ENCODE data around the gene HIPK2. TPM values are rescaled to one million over a fixed set of nuclear protein-coding genes. Genes with fewer than 3 reads are reported as not detected.

The HIPK2 gene
- total RNA-seq, 1 donor from 2014 or later, result 27.6 TPM

- intact Hi-C loops (cut with micrococcal nuclease), result no loop called here
- Mint-ChIP-seq H3K27me3 (ENCODE audit: low read depth) (peaks cover 2% of the 10 kb centered on the region), H3K36me3 (ENCODE audit: low read depth) (no peaks in the 10 kb centered on the region), H3K9me3 (peaks cover 15% of the 10 kb centered on the region), H3K4me3 (ENCODE audit: low read depth) (no peak overlapping the region), H3K4me1 (ENCODE audit: low read depth) (peaks cover 2% of the 10 kb centered on the region), H3K27ac (no peak overlapping the region)
- DNase-seq (ENCODE audit: low spot score), result no peak
Observed at GRCh38 chr7:139808427-139808826, 30.6 kb upstream of the HIPK2 start.

- H3K4me3 Mint-ChIP-seq (ENCODE audit: low read depth), result no peak overlapping the region
- peaks cover 24% of the 10 kb centered on the region for H3K9me3 Mint-ChIP-seq
- no peak for DNase-seq (ENCODE audit: low spot score)
- H3K36me3 Mint-ChIP-seq (ENCODE audit: low read depth), result no peaks in the 10 kb centered on the region
- H3K27ac Mint-ChIP-seq, result no peak overlapping the region
- peaks cover 2% of the 10 kb centered on the region for H3K4me1 Mint-ChIP-seq (ENCODE audit: low read depth)
- peaks cover 2% of the 10 kb centered on the region for H3K27me3 Mint-ChIP-seq (ENCODE audit: low read depth)
- intact Hi-C loops (cut with micrococcal nuclease), result no loop called here
Observed at GRCh38 chr7:139807009-139807408, 29.2 kb upstream of the HIPK2 start.

DNA sequence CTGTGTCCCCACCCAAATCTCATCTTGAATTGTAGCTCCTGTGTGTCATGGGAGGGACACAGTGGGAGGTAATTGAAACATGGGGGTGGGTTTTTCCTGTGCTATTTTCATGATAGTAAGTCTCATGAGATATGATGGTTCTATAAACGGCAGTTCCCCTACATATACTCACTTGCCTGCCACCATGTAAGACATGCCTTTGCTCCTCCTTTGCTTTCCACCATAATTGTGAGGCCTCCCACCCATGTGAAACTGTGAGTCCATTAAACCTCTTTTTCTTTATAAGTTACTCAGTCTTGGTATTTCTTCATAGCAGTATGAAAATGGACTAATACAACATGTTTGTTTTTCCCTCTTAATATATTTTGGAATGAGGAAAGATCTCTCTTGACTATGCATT is 26.8 kb upstream of the HIPK2 start:
- no peak overlapping the region for H3K4me3 Mint-ChIP-seq (ENCODE audit: low read depth)
- peaks cover 2% of the 10 kb centered on the region for H3K27me3 Mint-ChIP-seq (ENCODE audit: low read depth)
- DNase-seq (ENCODE audit: low spot score), result no peak
- H3K27ac Mint-ChIP-seq, result no peak overlapping the region
- peaks cover 3% of the 10 kb centered on the region for H3K4me1 Mint-ChIP-seq (ENCODE audit: low read depth)
- H3K9me3 Mint-ChIP-seq, result peaks cover 24% of the 10 kb centered on the region
- intact Hi-C loops (cut with micrococcal nuclease), result no loop called here
- no peaks in the 10 kb centered on the region for H3K36me3 Mint-ChIP-seq (ENCODE audit: low read depth)

DNA sequence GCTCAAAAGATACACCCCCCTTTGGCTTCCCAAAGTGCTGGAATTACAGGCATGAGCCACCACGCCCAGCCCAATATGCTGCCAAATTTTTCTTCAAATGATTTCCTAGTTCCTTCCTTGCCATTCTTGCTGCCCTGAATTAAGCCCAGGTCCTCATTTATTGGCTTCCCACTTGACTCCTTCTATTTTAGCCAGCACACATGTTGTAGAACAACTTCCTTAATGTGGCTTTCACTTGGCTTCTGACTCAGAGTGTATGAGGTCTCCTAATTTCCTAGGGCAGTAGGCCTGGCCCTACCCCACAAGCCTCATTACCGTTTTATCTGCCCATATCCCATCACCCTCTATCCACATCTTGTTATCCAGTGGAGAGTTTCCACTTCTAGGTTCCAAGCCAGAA is 21.8 kb upstream of the HIPK2 start:
- DNase-seq (ENCODE audit: low spot score), result no peak
- peaks cover 13% of the 10 kb centered on the region for H3K4me1 Mint-ChIP-seq (ENCODE audit: low read depth)
- no peaks in the 10 kb centered on the region for H3K36me3 Mint-ChIP-seq (ENCODE audit: low read depth)
- intact Hi-C loops (cut with micrococcal nuclease), result no loop called here
- H3K9me3 Mint-ChIP-seq, result peaks cover 19% of the 10 kb centered on the region
- no peak overlapping the region for H3K4me3 Mint-ChIP-seq (ENCODE audit: low read depth)
- H3K27me3 Mint-ChIP-seq (ENCODE audit: low read depth), result no peaks in the 10 kb centered on the region
- no peak overlapping the region for H3K27ac Mint-ChIP-seq

GRCh38 chr7:139798892-139799291 is 21.1 kb upstream of the HIPK2 start:
- intact Hi-C loops (cut with micrococcal nuclease), result no loop called here
- no peak overlapping the region for H3K4me3 Mint-ChIP-seq (ENCODE audit: low read depth)
- H3K36me3 Mint-ChIP-seq (ENCODE audit: low read depth), result no peaks in the 10 kb centered on the region
- peaks cover 13% of the 10 kb centered on the region for H3K4me1 Mint-ChIP-seq (ENCODE audit: low read depth)
- peaks cover 14% of the 10 kb centered on the region for H3K9me3 Mint-ChIP-seq
- no peaks in the 10 kb centered on the region for H3K27me3 Mint-ChIP-seq (ENCODE audit: low read depth)
- no peak for DNase-seq (ENCODE audit: low spot score)
- H3K27ac Mint-ChIP-seq, result no peak overlapping the region

DNA sequence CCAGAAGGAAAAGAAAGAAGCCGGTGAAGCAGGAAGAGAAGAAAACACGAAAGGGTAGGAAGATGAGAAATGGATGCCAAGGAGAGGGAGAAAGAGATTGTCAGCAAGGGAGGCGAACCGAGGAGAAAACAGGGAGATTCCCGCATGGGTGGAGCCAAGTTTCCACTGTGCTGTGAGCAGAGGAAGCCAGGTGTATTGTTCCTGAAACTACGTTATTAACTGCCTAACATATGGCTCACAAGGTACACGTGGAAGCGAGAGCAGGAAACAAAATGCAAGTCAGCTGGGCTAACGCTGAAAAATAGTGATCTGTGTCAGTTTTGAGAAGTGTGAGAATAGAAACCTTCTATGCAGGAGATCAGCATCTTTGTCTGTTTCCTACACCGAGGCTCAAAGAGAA is 20.4 kb upstream of the HIPK2 start:
- Mint-ChIP-seq H3K27me3 (ENCODE audit: low read depth) (no peaks in the 10 kb centered on the region), H3K4me1 (ENCODE audit: low read depth) (peaks cover 13% of the 10 kb centered on the region), H3K9me3 (peaks cover 13% of the 10 kb centered on the region), H3K36me3 (ENCODE audit: low read depth) (no peaks in the 10 kb centered on the region), H3K27ac (peak overlapping the region; percentile 5), H3K4me3 (ENCODE audit: low read depth) (no peak overlapping the region)
- intact Hi-C loops (cut with micrococcal nuclease), result no loop called here
- DNase-seq (ENCODE audit: low spot score), result no peak

DNA sequence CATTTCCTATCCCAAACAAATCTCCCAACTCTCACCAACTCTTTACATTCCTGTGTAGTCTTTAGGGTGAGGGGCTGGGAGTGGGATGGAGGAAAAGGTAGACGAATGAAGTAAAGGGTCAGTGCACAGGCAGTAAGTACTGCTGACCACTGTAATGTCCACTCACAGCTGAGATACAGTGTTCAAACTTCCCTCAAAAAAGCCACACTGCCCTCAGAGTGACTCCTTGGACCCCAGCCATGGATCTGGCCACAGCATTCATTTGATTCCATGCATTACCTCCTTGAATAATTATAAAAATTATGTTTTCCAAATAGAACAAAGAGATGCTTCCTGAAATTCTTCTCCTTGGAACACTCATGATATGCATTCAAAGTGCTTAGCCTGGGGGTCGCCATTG is 19.8 kb upstream of the HIPK2 start:
- H3K27me3 Mint-ChIP-seq (ENCODE audit: low read depth), result no peaks in the 10 kb centered on the region

GRCh38 chr7:139791316-139791715 is 13.5 kb upstream of the HIPK2 start:
- Mint-ChIP-seq H3K9me3 (peaks cover 5% of the 10 kb centered on the region), H3K36me3 (ENCODE audit: low read depth) (no peaks in the 10 kb centered on the region), H3K4me1 (ENCODE audit: low read depth) (no peaks in the 10 kb centered on the region), H3K4me3 (ENCODE audit: low read depth) (no peak overlapping the region), H3K27ac (no peak overlapping the region), H3K27me3 (ENCODE audit: low read depth) (peaks cover 4% of the 10 kb centered on the region)
- DNase-seq (ENCODE audit: low spot score), result no peak
- intact Hi-C loops (cut with micrococcal nuclease), result no loop called here

More for the DNA sequence above, 19.8 kb upstream of the HIPK2 start:
- H3K27ac Mint-ChIP-seq, result no peak overlapping the region
- no peak overlapping the region for H3K4me3 Mint-ChIP-seq (ENCODE audit: low read depth)
- H3K4me1 Mint-ChIP-seq (ENCODE audit: low read depth), result peaks cover 13% of the 10 kb centered on the region
- no peak for DNase-seq (ENCODE audit: low spot score)
- H3K36me3 Mint-ChIP-seq (ENCODE audit: low read depth), result no peaks in the 10 kb centered on the region
- intact Hi-C loops (cut with micrococcal nuclease), result no loop called here
- H3K9me3 Mint-ChIP-seq, result peaks cover 7% of the 10 kb centered on the region

DNA sequence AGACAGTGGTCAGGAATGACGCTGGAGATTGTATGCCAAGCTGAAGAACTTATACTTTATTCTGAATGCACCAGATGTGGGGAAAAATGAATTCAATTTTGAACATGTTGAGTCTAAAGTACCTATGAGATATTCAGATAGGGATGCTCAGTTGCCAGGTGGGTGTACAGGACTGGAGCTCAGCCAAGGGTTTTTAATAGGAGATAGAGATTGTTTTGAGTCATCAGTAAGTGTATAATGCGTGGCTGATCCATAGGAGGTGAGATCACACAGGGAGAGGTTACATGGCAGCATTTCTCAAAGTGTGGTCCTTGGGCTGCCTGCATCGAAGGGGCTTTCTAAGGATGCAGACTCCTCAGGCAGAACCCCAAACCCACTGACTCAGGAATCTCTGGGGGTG is 6.8 kb upstream of the HIPK2 start:
- intact Hi-C loops (cut with micrococcal nuclease), result no loop called here
- Mint-ChIP-seq H3K4me1 (ENCODE audit: low read depth) (peaks cover 4% of the 10 kb centered on the region), H3K9me3 (no peaks in the 10 kb centered on the region), H3K36me3 (ENCODE audit: low read depth) (no peaks in the 10 kb centered on the region), H3K27ac (no peak overlapping the region), H3K27me3 (ENCODE audit: low read depth) (peaks cover 14% of the 10 kb centered on the region), H3K4me3 (ENCODE audit: low read depth) (no peak overlapping the region)
- no peak for DNase-seq (ENCODE audit: low spot score)

- intact Hi-C loops (cut with micrococcal nuclease), result no loop called here
- H3K4me1 Mint-ChIP-seq (ENCODE audit: low read depth), result peaks cover 10% of the 10 kb centered on the region
- H3K27me3 Mint-ChIP-seq (ENCODE audit: low read depth), result peaks cover 21% of the 10 kb centered on the region
- H3K36me3 Mint-ChIP-seq (ENCODE audit: low read depth), result no peaks in the 10 kb centered on the region
- DNase-seq (ENCODE audit: low spot score), result no peak
- H3K4me3 Mint-ChIP-seq (ENCODE audit: low read depth), result no peak overlapping the region
- no peak overlapping the region for H3K27ac Mint-ChIP-seq
- no peaks in the 10 kb centered on the region for H3K9me3 Mint-ChIP-seq
Observed at GRCh38 chr7:139783647-139784385, 6.0 kb upstream of the HIPK2 start.

DNA sequence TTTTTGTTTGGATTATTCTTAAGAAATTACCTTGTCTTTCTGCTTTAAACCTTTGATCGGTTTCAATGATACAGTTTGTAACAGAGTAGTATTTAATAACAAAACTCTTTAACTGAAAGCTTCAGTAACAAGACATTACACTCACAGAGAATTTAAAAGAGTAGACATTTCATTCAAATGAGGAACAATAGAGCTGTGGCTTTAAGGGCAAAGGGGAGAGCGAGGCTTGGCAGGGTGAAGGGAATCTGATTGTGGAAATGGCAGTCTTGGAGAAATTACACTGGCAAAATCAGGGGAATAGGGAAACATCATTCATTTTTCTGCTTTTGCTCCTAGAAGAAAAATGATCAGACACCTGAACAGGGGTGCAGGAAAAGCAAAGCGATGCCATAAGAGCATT is 5.1 kb upstream of the HIPK2 start:
- H3K9me3 Mint-ChIP-seq, result no peaks in the 10 kb centered on the region
- DNase-seq (ENCODE audit: low spot score), result no peak
- H3K36me3 Mint-ChIP-seq (ENCODE audit: low read depth), result no peaks in the 10 kb centered on the region
- no peak overlapping the region for H3K4me3 Mint-ChIP-seq (ENCODE audit: low read depth)
- no peak overlapping the region for H3K27ac Mint-ChIP-seq
- intact Hi-C loops (cut with micrococcal nuclease), result no loop called here
- H3K4me1 Mint-ChIP-seq (ENCODE audit: low read depth), result peaks cover 13% of the 10 kb centered on the region
- H3K27me3 Mint-ChIP-seq (ENCODE audit: low read depth), result peaks cover 23% of the 10 kb centered on the region

GRCh38 chr7:139777133-139777891 is 486 bp downstream of the HIPK2 start:
- H3K4me3 Mint-ChIP-seq (ENCODE audit: low read depth), result peak overlapping the region; percentile 95
- intact Hi-C loops (cut with micrococcal nuclease), result loop anchor here (2.0 to 5.0 kb wide), 2 partner anchors 225 to 435 kb away; no protein-coding TSS in a partner anchor
- H3K27ac Mint-ChIP-seq, result peak overlapping the region; percentile 94
- peak; percentile 15 for DNase-seq (ENCODE audit: low spot score)
- peaks cover 19% of the 10 kb centered on the region for H3K27me3 Mint-ChIP-seq (ENCODE audit: low read depth)
- no peaks in the 10 kb centered on the region for H3K9me3 Mint-ChIP-seq
- peaks cover 50% of the 10 kb centered on the region for H3K4me1 Mint-ChIP-seq (ENCODE audit: low read depth)
- H3K36me3 Mint-ChIP-seq (ENCODE audit: low read depth), result peaks cover 11% of the 10 kb centered on the region

- Mint-ChIP-seq H3K27ac (peak overlapping the region; percentile 94), H3K36me3 (ENCODE audit: low read depth) (peaks cover 16% of the 10 kb centered on the region), H3K9me3 (no peaks in the 10 kb centered on the region), H3K27me3 (ENCODE audit: low read depth) (peaks cover 17% of the 10 kb centered on the region), H3K4me3 (ENCODE audit: low read depth) (peak overlapping the region; percentile 95), H3K4me1 (ENCODE audit: low read depth) (peaks cover 55% of the 10 kb centered on the region)
- intact Hi-C loops (cut with micrococcal nuclease), result loop anchor here (1.0 to 5.0 kb wide), 3 partner anchors 9 to 436 kb away; no protein-coding TSS in a partner anchor
- peak; percentile 18 for DNase-seq (ENCODE audit: low spot score)
Observed at GRCh38 chr7:139776486-139777132, 1.2 kb downstream of the HIPK2 start.

Measured in activated T-helper 2 cell treated with anti-CD3 and anti-CD28 coated beads, Interferon-gamma antibody, Interleukin-2, Interleukin-4, amounts not matched to agents 10 μg/mL and 5 μg/mL and 100 μg/mL, durations not matched to agents 14 hours and 24 hours and 36 hours (primary cell).